Mammary epithelial cell (primary cell): Measurements from ENCODE around the gene PKD2.

Source experiments
- CTCF ChIP-seq, 2 donors: IDR thresholded peaks in 1 of 2; conservative IDR thresholded peaks in 1 of 2; 2 replicates each; pipeline ENCODE4 v1.5.1; 2011 to 2012; ENCODE audit warnings: inconsistent platforms in 2 of 2, low read length in 2 of 2, mild to moderate bottlenecking in 2 of 2, control low read depth in 1 of 2, low read depth in 1 of 2; ENCODE audit not compliant: insufficient read depth in 1 of 2; ENCODE audit errors: extremely low read depth in 1 of 2
- EZH2 ChIP-seq: IDR thresholded peaks from 2 replicates; pipeline ENCODE4 v1.6.1; 2012; ENCODE audit warnings: low read length, inconsistent platforms, borderline replicate concordance

- TF ChIP-seq CTCF (conservative IDR thresholded peaks at IDR 0.05 in 1 of 2, IDR thresholded peaks at IDR 0.05 in 1 of 2; ENCODE audit: extremely low read depth in 1 of 2, insufficient read depth in 1 of 2, low read depth in 1 of 2, low read length in 2 of 2), result no peak
- TF ChIP-seq EZH2, result no peak
Observed at GRCh38 chr4:88037447-88037846, 30.0 kb downstream of the PKD2 start.
